ENCODE results near the gene PCNX2. TPM values are rescaled to one million over a fixed set of nuclear protein-coding genes. Genes with fewer than 3 reads are reported as not detected.

PCNX2 gene
- total RNA-seq, 1 experiment from 2014 or later, result 50.8 TPM

DNA sequence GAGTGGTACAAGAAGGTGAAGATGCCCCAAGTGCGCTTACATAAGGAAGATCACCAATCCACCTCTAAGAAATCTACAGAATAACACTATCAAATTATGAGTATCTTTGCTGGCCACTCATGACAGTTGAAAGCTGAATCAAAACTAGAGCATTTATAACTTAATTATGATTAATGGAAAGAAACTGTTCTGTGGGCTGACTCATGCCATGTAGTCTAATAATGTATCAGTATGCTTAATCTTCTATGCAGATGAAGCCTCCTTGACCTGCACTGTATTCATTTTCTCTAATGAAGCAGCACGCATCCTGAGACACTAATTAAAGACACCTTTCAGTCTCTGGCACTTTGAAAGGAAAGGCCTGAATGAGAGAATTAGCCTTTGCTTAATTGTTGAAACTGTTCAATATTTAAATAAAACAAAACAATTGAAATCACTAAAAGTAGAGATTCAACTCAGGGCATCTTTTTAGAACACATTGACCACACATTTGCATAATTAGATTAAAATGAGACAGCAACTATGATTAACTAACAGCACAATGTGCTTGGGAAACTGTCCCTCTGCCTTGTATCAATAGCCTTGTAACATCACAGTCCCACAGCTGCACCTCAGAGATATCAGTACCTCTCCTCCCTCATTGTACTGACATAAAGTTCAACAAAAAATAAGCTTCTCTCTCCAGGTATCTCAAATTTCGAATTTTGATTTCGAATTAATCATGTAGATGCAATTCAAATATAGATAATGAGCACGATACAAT lies 239.5 kb downstream of the PCNX2 start (continued):
- TF ChIP-seq, protein P1, sequence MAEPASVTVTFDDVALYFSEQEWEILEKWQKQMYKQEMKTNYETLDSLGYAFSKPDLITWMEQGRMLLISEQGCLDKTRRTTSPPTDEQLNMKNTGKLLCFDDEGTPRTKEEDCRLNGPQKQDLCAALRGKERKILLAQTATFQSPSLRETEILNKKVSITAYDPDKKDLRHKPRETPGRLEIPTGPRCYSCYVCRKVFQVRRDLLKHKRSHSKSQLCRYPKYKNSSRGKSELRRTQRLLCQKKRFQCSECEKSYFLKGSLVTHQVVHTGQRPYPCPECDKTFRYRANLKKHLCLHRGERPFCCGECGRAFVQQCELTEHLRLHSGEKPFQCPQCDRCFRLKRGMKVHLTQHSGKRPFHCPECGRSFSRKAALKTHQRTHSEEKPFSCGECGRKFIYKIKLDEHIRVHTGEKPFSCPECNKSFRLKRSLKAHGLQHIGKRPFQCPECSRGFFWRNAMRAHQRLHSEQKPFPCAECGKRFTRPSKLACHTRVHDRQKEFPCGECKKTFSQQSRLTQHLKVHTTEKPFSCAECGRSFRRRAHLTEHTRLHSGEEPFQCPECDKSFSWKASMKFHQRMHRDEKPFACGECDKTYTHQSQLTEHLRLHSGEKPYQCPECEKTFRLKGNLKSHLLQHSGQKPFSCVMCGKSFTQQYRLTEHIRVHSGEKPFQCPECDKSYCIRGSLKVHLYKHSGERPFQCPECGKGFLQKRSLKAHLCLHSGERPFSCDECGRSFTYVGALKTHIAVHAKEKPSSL (CRISPR knock-in tag; conservative IDR thresholded peaks at IDR 0.05), result no peak
- TF ChIP-seq MXD4 (CRISPR knock-in tag; IDR thresholded peaks at IDR 0.05; ENCODE audit: borderline replicate concordance) (no peak), SP1 (CRISPR knock-in tag; conservative IDR thresholded peaks at IDR 0.05) (no peak), ZNF396 (CRISPR knock-in tag; IDR thresholded peaks at IDR 0.05; ENCODE audit: borderline replicate concordance) (no peak), FOXJ3 (CRISPR knock-in tag; IDR thresholded peaks at IDR 0.05; ENCODE audit: borderline replicate concordance) (no peak), ZNF423 (CRISPR knock-in tag; IDR thresholded peaks at IDR 0.05) (no peak), EMX1 (CRISPR knock-in tag; IDR thresholded peaks at IDR 0.05) (no peak)
- TF ChIP-seq, protein P2, sequence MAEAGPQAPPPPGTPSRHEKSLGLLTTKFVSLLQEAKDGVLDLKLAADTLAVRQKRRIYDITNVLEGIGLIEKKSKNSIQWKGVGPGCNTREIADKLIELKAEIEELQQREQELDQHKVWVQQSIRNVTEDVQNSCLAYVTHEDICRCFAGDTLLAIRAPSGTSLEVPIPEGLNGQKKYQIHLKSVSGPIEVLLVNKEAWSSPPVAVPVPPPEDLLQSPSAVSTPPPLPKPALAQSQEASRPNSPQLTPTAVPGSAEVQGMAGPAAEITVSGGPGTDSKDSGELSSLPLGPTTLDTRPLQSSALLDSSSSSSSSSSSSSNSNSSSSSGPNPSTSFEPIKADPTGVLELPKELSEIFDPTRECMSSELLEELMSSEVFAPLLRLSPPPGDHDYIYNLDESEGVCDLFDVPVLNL (CRISPR knock-in tag; IDR thresholded peaks at IDR 0.05; ENCODE audit: borderline replicate concordance, low read depth), result no peak
- TF ChIP-seq, protein P3, sequence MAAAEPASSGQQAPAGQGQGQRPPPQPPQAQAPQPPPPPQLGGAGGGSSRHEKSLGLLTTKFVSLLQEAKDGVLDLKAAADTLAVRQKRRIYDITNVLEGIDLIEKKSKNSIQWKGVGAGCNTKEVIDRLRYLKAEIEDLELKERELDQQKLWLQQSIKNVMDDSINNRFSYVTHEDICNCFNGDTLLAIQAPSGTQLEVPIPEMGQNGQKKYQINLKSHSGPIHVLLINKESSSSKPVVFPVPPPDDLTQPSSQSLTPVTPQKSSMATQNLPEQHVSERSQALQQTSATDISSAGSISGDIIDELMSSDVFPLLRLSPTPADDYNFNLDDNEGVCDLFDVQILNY (CRISPR knock-in tag; IDR thresholded peaks at IDR 0.05), result no peak

DNA sequence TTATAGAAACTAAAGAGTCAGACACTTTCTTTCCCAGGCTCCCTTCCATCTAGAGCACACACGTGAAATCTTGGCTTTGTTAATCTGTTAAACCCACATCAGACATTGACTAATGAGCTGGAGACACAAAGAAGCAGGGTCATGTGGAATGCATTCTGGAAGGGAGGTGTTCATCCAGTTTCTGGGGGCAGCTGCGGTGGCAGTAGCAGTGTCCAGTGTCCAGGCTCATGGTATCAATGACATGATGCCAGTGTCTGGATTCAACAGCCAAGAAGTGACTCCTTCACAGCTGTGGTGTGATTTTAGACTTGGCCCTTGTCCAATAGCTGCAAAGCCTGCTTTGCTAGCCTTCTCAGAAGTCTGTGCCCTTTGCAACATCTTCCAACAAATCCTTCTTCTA lies 249.9 kb downstream of the PCNX2 start:
- H3K4me3 Mint-ChIP-seq, result no peak overlapping the region
- DNase-seq (ENCODE audit: low spot score) (no peak), ATAC-seq (no peak)
- POLR2A ChIA-PET, result no interaction called here
- no peak overlapping the region for H3K27ac Mint-ChIP-seq
- TF ChIP-seq, protein P4, sequence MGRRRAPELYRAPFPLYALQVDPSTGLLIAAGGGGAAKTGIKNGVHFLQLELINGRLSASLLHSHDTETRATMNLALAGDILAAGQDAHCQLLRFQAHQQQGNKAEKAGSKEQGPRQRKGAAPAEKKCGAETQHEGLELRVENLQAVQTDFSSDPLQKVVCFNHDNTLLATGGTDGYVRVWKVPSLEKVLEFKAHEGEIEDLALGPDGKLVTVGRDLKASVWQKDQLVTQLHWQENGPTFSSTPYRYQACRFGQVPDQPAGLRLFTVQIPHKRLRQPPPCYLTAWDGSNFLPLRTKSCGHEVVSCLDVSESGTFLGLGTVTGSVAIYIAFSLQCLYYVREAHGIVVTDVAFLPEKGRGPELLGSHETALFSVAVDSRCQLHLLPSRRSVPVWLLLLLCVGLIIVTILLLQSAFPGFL (CRISPR knock-in tag; IDR thresholded peaks at IDR 0.05; ENCODE audit: borderline replicate concordance), result no peak
- TF ChIP-seq ZNF671 (CRISPR knock-in tag; IDR thresholded peaks at IDR 0.05), result no peak
- no peak for TF ChIP-seq TCF7 (CRISPR knock-in tag; IDR thresholded peaks at IDR 0.05; ENCODE audit: low read depth)
- TF ChIP-seq SMAD3 (CRISPR knock-in tag; IDR thresholded peaks at IDR 0.05; ENCODE audit: borderline replicate concordance), result no peak
- TF ChIP-seq, protein P5, sequence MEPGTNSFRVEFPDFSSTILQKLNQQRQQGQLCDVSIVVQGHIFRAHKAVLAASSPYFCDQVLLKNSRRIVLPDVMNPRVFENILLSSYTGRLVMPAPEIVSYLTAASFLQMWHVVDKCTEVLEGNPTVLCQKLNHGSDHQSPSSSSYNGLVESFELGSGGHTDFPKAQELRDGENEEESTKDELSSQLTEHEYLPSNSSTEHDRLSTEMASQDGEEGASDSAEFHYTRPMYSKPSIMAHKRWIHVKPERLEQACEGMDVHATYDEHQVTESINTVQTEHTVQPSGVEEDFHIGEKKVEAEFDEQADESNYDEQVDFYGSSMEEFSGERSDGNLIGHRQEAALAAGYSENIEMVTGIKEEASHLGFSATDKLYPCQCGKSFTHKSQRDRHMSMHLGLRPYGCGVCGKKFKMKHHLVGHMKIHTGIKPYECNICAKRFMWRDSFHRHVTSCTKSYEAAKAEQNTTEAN (CRISPR knock-in tag; IDR thresholded peaks at IDR 0.05), result no peak
- no peak for TF ChIP-seq CREM (CRISPR knock-in tag; IDR thresholded peaks at IDR 0.05)
- H3K4me1 Mint-ChIP-seq, result no peaks in the 10 kb centered on the region
- no peaks in the 10 kb centered on the region for H3K27me3 Mint-ChIP-seq (ENCODE audit: low read depth)
- H3K9me3 Mint-ChIP-seq, result peaks cover under 1% of the 10 kb centered on the region; the same call in 1 of the 2 replicates
- H3K36me3 Mint-ChIP-seq, result peaks cover 18% of the 10 kb centered on the region
- CTCF ChIA-PET, result no interaction called here

DNA sequence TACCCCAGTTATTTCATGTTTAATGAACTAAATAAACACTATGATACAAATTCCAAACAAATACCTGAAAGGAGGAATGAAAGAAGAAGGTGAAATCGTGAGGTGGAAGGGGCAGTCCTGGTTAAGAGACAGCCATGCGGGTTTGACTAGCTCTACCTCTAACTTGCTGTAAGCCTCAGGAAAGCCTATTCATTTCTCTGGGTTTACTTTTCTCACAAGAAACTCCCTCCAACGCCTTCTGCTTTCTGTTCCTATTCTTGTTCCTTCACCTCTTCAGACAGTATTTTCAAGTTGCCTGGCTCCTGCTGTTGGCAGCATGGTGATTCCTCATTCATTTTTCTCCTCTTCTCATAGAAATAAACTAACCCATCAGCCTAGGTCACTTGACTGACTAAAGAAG lies 252.7 kb downstream of the PCNX2 start:
- Mint-ChIP-seq H3K9me3 (no peaks in the 10 kb centered on the region), H3K27me3 (ENCODE audit: low read depth) (no peaks in the 10 kb centered on the region), H3K4me3 (no peak overlapping the region), H3K27ac (no peak overlapping the region), H3K4me1 (no peaks in the 10 kb centered on the region), H3K36me3 (peaks cover 18% of the 10 kb centered on the region)
- CTCF ChIA-PET, result no interaction called here
- ATAC-seq (no peak), DNase-seq (ENCODE audit: low spot score) (no peak)
- POLR2A ChIA-PET, result no interaction called here
- TF ChIP-seq, protein P6, sequence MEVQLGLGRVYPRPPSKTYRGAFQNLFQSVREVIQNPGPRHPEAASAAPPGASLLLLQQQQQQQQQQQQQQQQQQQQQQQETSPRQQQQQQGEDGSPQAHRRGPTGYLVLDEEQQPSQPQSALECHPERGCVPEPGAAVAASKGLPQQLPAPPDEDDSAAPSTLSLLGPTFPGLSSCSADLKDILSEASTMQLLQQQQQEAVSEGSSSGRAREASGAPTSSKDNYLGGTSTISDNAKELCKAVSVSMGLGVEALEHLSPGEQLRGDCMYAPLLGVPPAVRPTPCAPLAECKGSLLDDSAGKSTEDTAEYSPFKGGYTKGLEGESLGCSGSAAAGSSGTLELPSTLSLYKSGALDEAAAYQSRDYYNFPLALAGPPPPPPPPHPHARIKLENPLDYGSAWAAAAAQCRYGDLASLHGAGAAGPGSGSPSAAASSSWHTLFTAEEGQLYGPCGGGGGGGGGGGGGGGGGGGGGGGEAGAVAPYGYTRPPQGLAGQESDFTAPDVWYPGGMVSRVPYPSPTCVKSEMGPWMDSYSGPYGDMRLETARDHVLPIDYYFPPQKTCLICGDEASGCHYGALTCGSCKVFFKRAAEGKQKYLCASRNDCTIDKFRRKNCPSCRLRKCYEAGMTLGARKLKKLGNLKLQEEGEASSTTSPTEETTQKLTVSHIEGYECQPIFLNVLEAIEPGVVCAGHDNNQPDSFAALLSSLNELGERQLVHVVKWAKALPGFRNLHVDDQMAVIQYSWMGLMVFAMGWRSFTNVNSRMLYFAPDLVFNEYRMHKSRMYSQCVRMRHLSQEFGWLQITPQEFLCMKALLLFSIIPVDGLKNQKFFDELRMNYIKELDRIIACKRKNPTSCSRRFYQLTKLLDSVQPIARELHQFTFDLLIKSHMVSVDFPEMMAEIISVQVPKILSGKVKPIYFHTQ (CRISPR knock-in tag; IDR thresholded peaks at IDR 0.05), result no peak
- TF ChIP-seq, protein P5 (CRISPR knock-in tag; IDR thresholded peaks at IDR 0.05), result no peak
- no peak for TF ChIP-seq ZNF263 (CRISPR knock-in tag; IDR thresholded peaks at IDR 0.05; ENCODE audit: low read depth)

Data from WTC11 (cell line).